Fibroblast of villous mesenchyme (primary cell): ENCODE measurements around the gene LY6G6F. TPM values are rescaled to one million over a fixed set of nuclear protein-coding genes. Genes with fewer than 3 reads are reported as not detected.

Experiments used
- DNase-seq: peaks from one replicate; pipeline ENCODE4 v3.0.0-alpha.2; 2010; ENCODE audit warnings: low read depth
- H3K4me3 ChIP-seq: 2 replicates; pipeline ENCODE4 v1.5.1; 2011; ENCODE audit warnings: low read depth, mild to moderate bottlenecking, low read length
- CTCF ChIP-seq: IDR thresholded peaks from 2 replicates; pipeline ENCODE4 v1.5.1; 2012; ENCODE audit warnings: low read depth, mild to moderate bottlenecking, low read length; ENCODE audit not compliant: insufficient read depth
- total RNA-seq: library from RNA; depleted of rRNA; stranded (reverse); fragments of >200 nt; gene quantifications from 2 replicates; pipeline ENCODE4 v1.2.3, GENCODE V29; 2012

Gene LY6G6F
- total RNA-seq, 1 donor, result not detected

GRCh38 chr6:31692886-31693285 is 13.8 kb upstream of the LY6G6F start:
- no peak overlapping the region for H3K4me3 ChIP-seq
- no peak for TF ChIP-seq CTCF
- DNase-seq, result no peak

- no peak for TF ChIP-seq CTCF
These were observed 13.1 kb upstream of the LY6G6F start for GRCh38 chr6:31693535-31693934.

GRCh38 chr6:31697555-31697954 is 9.1 kb upstream of the LY6G6F start:
- DNase-seq, result no peak
- H3K4me3 ChIP-seq, result no peak overlapping the region
- no peak for TF ChIP-seq CTCF

More at GRCh38 chr6:31693535-31693934, 13.1 kb upstream of the LY6G6F start:
- H3K4me3 ChIP-seq, result no peak overlapping the region
- no peak for DNase-seq

- DNase-seq, result no peak
These were observed 5.8 kb upstream of the LY6G6F start for GRCh38 chr6:31700740-31701401.

GRCh38 chr6:31701666-31702404 is 4.8 kb upstream of the LY6G6F start:
- DNase-seq, result peak; percentile 68
- no peak for TF ChIP-seq CTCF
- H3K4me3 ChIP-seq, result peak overlapping the region; percentile 99

More at GRCh38 chr6:31700740-31701401, 5.8 kb upstream of the LY6G6F start:
- TF ChIP-seq CTCF, result no peak
- no peak overlapping the region for H3K4me3 ChIP-seq

- DNase-seq, result peak; percentile 34
- TF ChIP-seq CTCF, result no peak
- H3K4me3 ChIP-seq, result peak overlapping the region; percentile 99
These were observed 4.3 kb upstream of the LY6G6F start for GRCh38 chr6:31702405-31702818.
